B cell (primary cell): Measurements from ENCODE around the gene ZFYVE21. TPM values are rescaled to one million over a fixed set of nuclear protein-coding genes. Genes with fewer than 3 reads are reported as not detected.

Experiments
- ATAC-seq: fragments of 200-7000 bp; cut with Tn5 transposase; one replicate; pipeline ENCODE4 v1.10.0; 2021; ENCODE audit warnings: low read depth, mild to moderate bottlenecking, moderate number of reproducible peaks, moderate library complexity
- CTCF ChIA-PET: fragments of 350-600 bp; sonication (Branson Sonifier 250); formaldehyde crosslinking; loops from one replicate; lab custom pipeline; 2021; ENCODE audit warnings: antibody characterized with exemption, inconsistent platforms; lab: Charles Lee
- POLR2A ChIA-PET: fragments of 350-600 bp; sonication (Branson Sonifier 250); formaldehyde crosslinking; loops from one replicate; lab custom pipeline; 2021; ENCODE audit warnings: antibody characterized with exemption; lab: Charles Lee
- DNase-seq: peaks from one replicate; pipeline ENCODE4 v3.0.0; 2013
- H2AFZ ChIP-seq: 2 replicates; pipeline ENCODE4 v1.6.1; 2012; ENCODE audit warnings: mild to moderate bottlenecking, low read depth, low read length; ENCODE audit not compliant: insufficient read depth, poor library complexity, severe bottlenecking
- H3K27ac ChIP-seq, 2 donors: 1 replicate in 1 of 2; 2 replicates in 1 of 2; pipeline ENCODE4 v1.5.1; 2012 to 2013; ENCODE audit warnings: low read length in 2 of 2, mild to moderate bottlenecking in 2 of 2, moderate library complexity in 1 of 2
- H3K27me3 ChIP-seq, 4 experiments: fragments of 200-600 bp in 1 of 4; sonication (generic) in 1 of 4; replicated peaks in 1 of 4; 1 replicate in 2 of 4; 2 replicates in 2 of 4; pipeline versions ENCODE4 v1.6.1 to v1.7.0; 2013 to 2016; ENCODE audit warnings: low read length in 3 of 4, mild to moderate bottlenecking in 2 of 4, mixed read lengths in 1 of 4, moderate library complexity in 1 of 4; ENCODE audit not compliant: insufficient read depth in 4 of 4, control insufficient read depth in 3 of 4; ENCODE audit errors: control extremely low read depth in 1 of 4
- H3K36me3 ChIP-seq, 2 experiments: replicated peaks in 1 of 2; 1 replicate in 1 of 2; 2 replicates in 1 of 2; pipeline versions ENCODE4 v1.6.1 to v1.7.1; 2013; ENCODE audit warnings: low read length in 1 of 2; ENCODE audit not compliant: insufficient read depth in 2 of 2, control insufficient read depth in 1 of 2; ENCODE audit errors: control extremely low read depth in 1 of 2, extremely low read depth in 1 of 2
- H3K4me1 ChIP-seq, 2 donors: fragments of 200-600 bp in 1 of 2; sonication (generic) in 1 of 2; 1 replicate in 1 of 2; 2 replicates in 1 of 2; pipeline versions ENCODE4 v1.5.1 to v1.6.1; 2013 to 2017; ENCODE audit warnings: low read length in 2 of 2; ENCODE audit not compliant: control insufficient read depth in 2 of 2, insufficient read depth in 2 of 2
- H3K4me2 ChIP-seq: replicated peaks from 2 replicates; pipeline ENCODE3; 2012; ENCODE audit warnings: mild to moderate bottlenecking, low read depth, low read length; ENCODE audit not compliant: poor library complexity, severe bottlenecking
- H3K4me3 ChIP-seq, 5 experiments: fragments of 200-600 bp in 1 of 5; sonication (generic) in 1 of 5; 1 replicate in 3 of 5; 2 replicates in 2 of 5; pipeline versions ENCODE4 v1.5.1 to v1.7.0; 2011 to 2016; ENCODE audit warnings: low read length in 4 of 5, mild to moderate bottlenecking in 4 of 5, low read depth in 2 of 5, control low read depth in 1 of 5, moderate library complexity in 1 of 5; ENCODE audit not compliant: insufficient read depth in 1 of 5; ENCODE audit errors: control extremely low read depth in 1 of 5, extremely low read depth in 1 of 5
- H3K79me2 ChIP-seq: fragments of 200-600 bp; sonication (generic); one replicate; pipeline ENCODE4 v1.6.0; 2016; ENCODE audit warnings: low read length; ENCODE audit not compliant: control insufficient read depth, insufficient read depth
- H3K9ac ChIP-seq: fragments of 200-600 bp; sonication (generic); 2 replicates; pipeline ENCODE4 v1.6.1; 2017; ENCODE audit warnings: mild to moderate bottlenecking, low read length, moderate library complexity
- H3K9me3 ChIP-seq, 3 donors: one replicate each; pipeline versions ENCODE4 v1.6.1 to v1.7.1; 2013; ENCODE audit warnings: low read length in 2 of 3; ENCODE audit not compliant: control insufficient read depth in 2 of 3, insufficient read depth in 1 of 3; ENCODE audit errors: control extremely low read depth in 1 of 3
- H4K20me1 ChIP-seq: 2 replicates; pipeline ENCODE4 v1.6.0; 2012; ENCODE audit warnings: mild to moderate bottlenecking, low read length; ENCODE audit not compliant: insufficient read depth, control insufficient read depth, poor library complexity, severe bottlenecking
- H3K27ac Mint-ChIP-seq: one replicate; pipeline ENCODE4 v1.8.0; 2021; ENCODE audit warnings: mixed read lengths
- H3K27me3 Mint-ChIP-seq: one replicate; pipeline ENCODE4 v1.8.0; 2021; ENCODE audit warnings: mixed read lengths
- H3K4me1 Mint-ChIP-seq: one replicate; pipeline ENCODE4 v1.8.0; 2021; ENCODE audit warnings: mixed read lengths
- H3K4me3 Mint-ChIP-seq: one replicate; pipeline ENCODE4 v1.8.0; 2021; ENCODE audit warnings: mixed read lengths
- H3K9me3 Mint-ChIP-seq: one replicate; pipeline ENCODE4 v1.8.0; 2022; ENCODE audit warnings: mixed read lengths; ENCODE audit not compliant: insufficient read depth
- CTCF ChIP-seq: fragments of 200-600 bp; IDR thresholded peaks from one replicate; pipeline ENCODE4 v1.8.0; 2022; ENCODE audit warnings: antibody characterized with exemption, mild to moderate bottlenecking
- EZH2 ChIP-seq: IDR thresholded peaks from 2 replicates; pipeline ENCODE4 v1.6.1; 2012; ENCODE audit warnings: borderline replicate concordance, low read depth, mild to moderate bottlenecking, moderate library complexity, low read length; ENCODE audit not compliant: insufficient read depth, poor library complexity, severe bottlenecking
- WGBS: methylation state at CpG from one replicate; pipeline ENCODE4 v1.1.5; 2013; ENCODE audit warnings: missing lambda C conversion rate; ENCODE audit not compliant: insufficient coverage; 5-methylcytosine and 5-hydroxymethylcytosine counted together
- intact Hi-C: fragments of 100-400 bp; cut with micrococcal nuclease; formaldehyde crosslinking; loops from one replicate; pipeline ENCODE4 v1.10.0; 2022
- polyA plus RNA-seq: library from polyadenylated mRNA; depleted of rRNA; stranded (reverse); fragments of >200 nt; gene quantifications from 2 replicates; pipeline ENCODE4 v1.2.3, GENCODE V29; 2012
- total RNA-seq, 2 donors: library from RNA; stranded (reverse); fragments of 120-200 nt in 1 of 2; gene quantifications; 1 replicate in 1 of 2; 2 replicates in 1 of 2; pipeline versions ENCODE4 v1.2.3 to v1.2.4, GENCODE V29; 2013 to 2022

Gene ZFYVE21
- total and polyA plus RNA-seq, 2 donors (not counting 1 experiment from before 2014, with no cell fraction given): 17.0 to 18.6 TPM

GRCh38 chr14:103725739-103726395 is 10.3 kb downstream of the ZFYVE21 start:
- Histone ChIP-seq H3K4me2 (no peak overlapping the region), H3K4me1 (no peaks in the 10 kb centered on the region), H3K27ac (no peak overlapping the region), H3K9me3 (no peaks in the 10 kb centered on the region), H3K4me3 (no peak overlapping the region), H3K27me3 (no peaks in the 10 kb centered on the region), H3K36me3 (peaks cover 0 to 8% of the 10 kb centered on the region in 2 experiments), H4K20me1 (peaks cover 6% of the 10 kb centered on the region), H3K79me2 (peaks cover 6% of the 10 kb centered on the region), H3K9ac (no peak overlapping the region), H2AFZ (no peak overlapping the region)
- H3K27me3 Mint-ChIP-seq: no peaks in the 10 kb centered on the region
- H3K4me3 Mint-ChIP-seq: no peak overlapping the region
- DNase-seq: no peak
- CTCF ChIA-PET: no interaction called here
- H3K4me1 Mint-ChIP-seq: no peaks in the 10 kb centered on the region
- POLR2A ChIA-PET: interaction anchor here (0.6 kb wide), 1 partner anchor 198 kb away, joined by 3 read pairs; no protein-coding TSS in a partner anchor
- no peak for ATAC-seq
- no peak overlapping the region for H3K27ac Mint-ChIP-seq
- no peak for TF ChIP-seq CTCF
- no peak for TF ChIP-seq EZH2
- 94% methylated on average over 15 of the region's 16 CpGs for WGBS
- no peaks in the 10 kb centered on the region for H3K9me3 Mint-ChIP-seq
- intact Hi-C loops: no loop called here

- CTCF ChIA-PET: no interaction called here
- TF ChIP-seq CTCF: no peak
- no peak for TF ChIP-seq EZH2
- H3K4me3 ChIP-seq: no peak overlapping the region
- H3K4me1 ChIP-seq: no peaks in the 10 kb centered on the region
- Mint-ChIP-seq H3K4me3 (no peak overlapping the region), H3K9me3 (no peaks in the 10 kb centered on the region), H3K27ac (no peak overlapping the region), H3K4me1 (no peaks in the 10 kb centered on the region), H3K27me3 (no peaks in the 10 kb centered on the region)
- peaks cover 0 to 8% of the 10 kb centered on the region in 2 experiments for H3K36me3 ChIP-seq
- no peak overlapping the region for H3K9ac ChIP-seq
- intact Hi-C loops: no loop called here
- no peak overlapping the region for H3K27ac ChIP-seq
- no peaks in the 10 kb centered on the region for H4K20me1 ChIP-seq
- DNase-seq: no peak
- POLR2A ChIA-PET: interaction anchor here (0.6 kb wide), 1 partner anchor 199 kb away, joined by 3 read pairs; no protein-coding TSS in a partner anchor
- H3K79me2 ChIP-seq: peaks cover 6% of the 10 kb centered on the region
- H3K27me3 ChIP-seq: no peaks in the 10 kb centered on the region
- H3K9me3 ChIP-seq: no peaks in the 10 kb centered on the region
- 97% methylated on average over 18 of the region's 18 CpGs for WGBS
- ATAC-seq: no peak
- H3K4me2 ChIP-seq: no peak overlapping the region
- no peak overlapping the region for H2AFZ ChIP-seq
These were observed 10.9 kb downstream of the ZFYVE21 start for GRCh38 chr14:103726474-103726873.
